HTR-8/SVneo (cell line): ENCODE data around the gene IL17RE.
"Not testable (repeated sequence)": the region's sequence is repeated elsewhere in the genome, so short reads cannot be mapped to it uniquely, and the experiment has no call there.

ENCODE experiments used
- DNase-seq: peaks from one replicate; pipeline ENCODE4 v3.0.0; 2011; ENCODE audit warnings: low spot score, mixed read lengths; ENCODE audit not compliant: insufficient read length
- FAIRE-seq: peaks from 2 replicates; lab custom pipeline; 2011; peaks lifted over from hg19 to GRCh38; lab: Jason Lieb, UNC

Gene IL17RE

GRCh38 chr3:9932535-9932842 lies 29.8 kb downstream of the IL17RE start:
- no peak for FAIRE-seq
- no peak for DNase-seq

- FAIRE-seq (no peak), DNase-seq (peak; percentile 58)
Measured at GRCh38 chr3:9932843-9933560, 30.4 kb downstream of the IL17RE start.

- DNase-seq (peak; percentile 92), FAIRE-seq (peak; percentile 96)
Measured at GRCh38 chr3:9933561-9934234, 31.1 kb downstream of the IL17RE start, which contains the start of gene CRELD1. Gene CRELD1 (plus strand): TSS chr3:9933834. CDS start chr3:9934439, 605 bp downstream.

GRCh38 chr3:9934235-9934621 lies 31.6 kb downstream of the IL17RE start:
- DNase-seq = no peak
- FAIRE-seq = no peak

GRCh38 chr3:9934993-9935392 lies 32.3 kb downstream of the IL17RE start:
- no peak for FAIRE-seq

GRCh38 chr3:9935966-9936510 lies 33.4 kb downstream of the IL17RE start:
- no peak for FAIRE-seq

More at GRCh38 chr3:9934993-9935392, 32.3 kb downstream of the IL17RE start:
- no peak for DNase-seq

GRCh38 chr3:9937486-9938238 lies 35.0 kb downstream of the IL17RE start:
- DNase-seq (no peak), FAIRE-seq (no peak)

More at GRCh38 chr3:9935966-9936510, 33.4 kb downstream of the IL17RE start:
- no peak for DNase-seq

- FAIRE-seq (no peak), DNase-seq (no peak)
Measured at GRCh38 chr3:9938966-9939365, 36.3 kb downstream of the IL17RE start.

- FAIRE-seq, DNase-seq: not testable (repeated sequence)
Measured at GRCh38 chr3:9939906-9940305, 37.3 kb downstream of the IL17RE start.

GRCh38 chr3:9940746-9941145 lies 38.1 kb downstream of the IL17RE start:
- FAIRE-seq (no peak), DNase-seq (no peak)

GRCh38 chr3:9942164-9942563 lies 39.5 kb downstream of the IL17RE start:
- FAIRE-seq = no peak
- DNase-seq = no peak

GRCh38 chr3:9942934-9943690 lies 40.5 kb downstream of the IL17RE start:
- FAIRE-seq = no peak
- DNase-seq = no peak

GRCh38 chr3:9944271-9944670 lies 41.6 kb downstream of the IL17RE start:
- no peak for FAIRE-seq
- no peak for DNase-seq

- DNase-seq = no peak
- FAIRE-seq = no peak
Measured at GRCh38 chr3:9945358-9945757, 42.7 kb downstream of the IL17RE start.

- peak; percentile 77 for FAIRE-seq
- DNase-seq = peak; percentile 88
Measured at GRCh38 chr3:9946112-9947024, 43.7 kb downstream of the IL17RE start.

GRCh38 chr3:9947025-9947995 lies 44.7 kb downstream of the IL17RE start:
- peak; percentile 26 for FAIRE-seq
- no peak for DNase-seq

GRCh38 chr3:9948586-9948985 lies 45.9 kb downstream of the IL17RE start:
- DNase-seq (no peak), FAIRE-seq (no peak)

- FAIRE-seq (no peak), DNase-seq (no peak)
Measured at GRCh38 chr3:9949115-9949514, 46.5 kb downstream of the IL17RE start.
